GM18867 (cell line): ENCODE results near the gene B4GAT1.
"Not testable (repeated sequence)": the region's sequence is repeated elsewhere in the genome, so short reads cannot be mapped to it uniquely, and the experiment has no call there.

Experiments
- ATAC-seq: cut with Tn5 transposase; IDR thresholded peaks from one replicate; pipeline ENCODE4 v1.9.1; 2021; ENCODE audit warnings: mild to moderate bottlenecking, moderate library complexity; ENCODE audit not compliant: unreplicated experiment

B4GAT1 gene

DNA sequence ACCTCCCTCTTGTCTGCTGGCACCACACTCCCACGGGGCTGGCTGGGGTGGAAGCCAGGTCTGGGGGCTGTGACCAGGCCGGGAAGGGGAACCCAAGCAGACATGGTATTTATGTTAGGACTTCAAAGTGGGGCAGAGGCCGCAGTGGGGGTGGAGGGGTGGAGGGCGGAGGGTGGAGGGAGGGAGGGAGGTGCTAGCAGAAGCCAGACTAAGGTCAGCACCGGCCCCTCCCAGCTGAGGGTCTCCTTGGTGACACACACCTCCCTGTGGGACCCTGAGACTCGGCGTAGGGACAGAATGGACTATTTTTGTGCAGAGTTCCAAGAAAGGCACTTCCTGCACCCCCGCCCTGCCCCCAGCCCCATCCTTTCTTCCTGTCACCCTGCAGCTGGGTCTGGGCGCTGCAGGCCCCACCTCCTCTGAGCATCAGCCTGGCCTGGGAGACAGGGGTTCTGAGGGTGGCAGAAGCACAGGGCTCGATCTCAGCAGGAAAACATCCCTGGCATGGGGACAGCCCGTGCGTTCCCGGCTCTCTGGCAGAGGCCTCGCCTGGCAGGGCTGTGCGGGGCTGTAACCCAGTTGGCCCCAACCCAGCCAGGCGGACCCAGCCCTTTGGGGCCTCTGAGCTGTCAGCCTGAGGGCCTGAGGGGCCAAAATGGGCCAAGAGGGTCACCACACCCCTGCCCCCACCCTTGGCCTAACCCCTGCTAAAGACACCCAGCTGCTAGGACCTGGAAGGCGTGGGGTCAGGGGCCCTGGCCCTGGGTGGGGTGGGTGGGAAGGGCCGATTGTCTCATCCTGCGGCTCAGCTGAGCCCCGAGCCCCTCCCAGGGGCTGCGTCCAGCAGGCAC, 20.9 kb downstream of the B4GAT1 start:
- no peak for ATAC-seq

DNA sequence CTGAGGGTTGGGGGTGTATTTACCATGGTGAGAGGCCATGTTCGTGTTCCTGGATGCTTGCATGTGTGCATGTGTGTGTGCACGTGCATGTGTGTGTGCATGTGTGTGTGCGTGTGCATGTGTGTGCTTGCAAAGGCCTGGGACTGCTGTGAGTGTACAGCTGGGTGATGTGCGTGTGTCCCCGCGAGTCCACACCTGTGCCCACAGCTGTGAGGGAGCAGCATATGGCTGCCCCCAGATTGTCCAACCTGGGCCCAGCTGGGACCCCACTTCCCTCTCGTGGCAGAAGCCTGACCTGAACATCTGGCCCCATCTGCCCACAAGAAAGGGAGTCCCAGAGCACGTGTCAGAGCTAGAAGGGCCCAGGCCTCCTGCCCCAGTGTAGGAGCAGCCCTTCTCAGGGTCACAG, 22.2 kb downstream of the B4GAT1 start:
- no peak for ATAC-seq

GRCh38 chr11:66324664-66325063, 22.8 kb downstream of the B4GAT1 start:
- ATAC-seq: no peak

GRCh38 chr11:66323684-66324083, 23.7 kb downstream of the B4GAT1 start:
- ATAC-seq: no peak

DNA sequence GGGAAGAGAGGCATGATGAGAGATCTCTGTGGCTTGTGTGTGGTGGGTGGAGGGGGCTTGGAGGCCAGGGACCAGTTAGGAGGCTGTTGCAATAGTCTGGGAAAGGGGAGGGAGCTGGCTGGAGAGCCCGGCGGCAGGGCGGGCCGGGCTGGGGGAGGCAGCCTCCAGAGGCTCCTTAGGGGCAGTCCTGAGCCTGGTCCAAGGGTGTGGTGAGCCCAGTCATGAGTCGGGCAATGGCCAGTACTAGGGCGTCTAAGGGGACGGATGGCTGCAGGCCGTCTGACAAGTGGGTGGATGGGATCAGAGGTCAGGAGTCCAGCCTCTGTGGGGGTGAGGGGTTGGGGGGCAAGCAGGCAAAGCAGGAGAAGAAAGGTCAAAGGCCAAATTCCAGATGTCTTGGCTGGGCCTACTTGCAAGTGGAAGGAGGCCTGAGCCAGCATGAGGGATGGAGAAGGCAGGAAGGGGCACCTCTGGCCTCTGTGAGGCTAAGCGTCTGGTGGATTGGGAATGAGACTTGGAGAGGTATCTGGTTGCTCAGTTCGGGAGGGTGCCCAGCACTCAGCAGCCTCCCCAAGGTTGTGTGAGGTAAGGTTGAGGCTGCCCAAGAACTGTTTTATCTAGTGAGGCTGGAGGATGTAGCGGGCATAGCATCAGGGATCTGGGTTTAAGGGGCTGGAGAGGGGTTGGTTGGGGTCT, 24.5 kb downstream of the B4GAT1 start:
- no peak for ATAC-seq

- ATAC-seq: no peak
These were observed 25.8 kb downstream of the B4GAT1 start for GRCh38 chr11:66321606-66322005.

GRCh38 chr11:66320748-66321147, 26.7 kb downstream of the B4GAT1 start:
- ATAC-seq: not testable (repeated sequence)

- ATAC-seq: not testable (repeated sequence)
These were observed 27.1 kb downstream of the B4GAT1 start for GRCh38 chr11:66320289-66320688.

DNA sequence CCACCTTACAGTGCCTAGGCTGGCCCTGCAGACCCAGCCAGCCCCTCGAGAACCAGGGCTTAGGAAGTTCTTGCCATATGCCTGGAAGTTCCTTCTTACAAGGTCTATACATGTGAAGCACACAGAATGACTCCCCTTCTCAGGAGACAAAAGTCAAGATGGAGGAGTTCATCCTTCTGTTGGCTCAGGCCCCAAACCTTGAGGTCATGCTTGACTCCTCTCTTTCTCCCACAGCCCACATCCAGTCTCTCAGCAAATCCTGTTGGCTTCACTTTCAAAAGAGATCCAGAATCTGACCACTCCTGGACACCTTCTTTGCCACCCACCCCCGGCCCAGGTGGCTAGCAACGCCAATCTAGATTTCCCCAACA, 28.8 kb downstream of the B4GAT1 start:
- ATAC-seq: no peak

DNA sequence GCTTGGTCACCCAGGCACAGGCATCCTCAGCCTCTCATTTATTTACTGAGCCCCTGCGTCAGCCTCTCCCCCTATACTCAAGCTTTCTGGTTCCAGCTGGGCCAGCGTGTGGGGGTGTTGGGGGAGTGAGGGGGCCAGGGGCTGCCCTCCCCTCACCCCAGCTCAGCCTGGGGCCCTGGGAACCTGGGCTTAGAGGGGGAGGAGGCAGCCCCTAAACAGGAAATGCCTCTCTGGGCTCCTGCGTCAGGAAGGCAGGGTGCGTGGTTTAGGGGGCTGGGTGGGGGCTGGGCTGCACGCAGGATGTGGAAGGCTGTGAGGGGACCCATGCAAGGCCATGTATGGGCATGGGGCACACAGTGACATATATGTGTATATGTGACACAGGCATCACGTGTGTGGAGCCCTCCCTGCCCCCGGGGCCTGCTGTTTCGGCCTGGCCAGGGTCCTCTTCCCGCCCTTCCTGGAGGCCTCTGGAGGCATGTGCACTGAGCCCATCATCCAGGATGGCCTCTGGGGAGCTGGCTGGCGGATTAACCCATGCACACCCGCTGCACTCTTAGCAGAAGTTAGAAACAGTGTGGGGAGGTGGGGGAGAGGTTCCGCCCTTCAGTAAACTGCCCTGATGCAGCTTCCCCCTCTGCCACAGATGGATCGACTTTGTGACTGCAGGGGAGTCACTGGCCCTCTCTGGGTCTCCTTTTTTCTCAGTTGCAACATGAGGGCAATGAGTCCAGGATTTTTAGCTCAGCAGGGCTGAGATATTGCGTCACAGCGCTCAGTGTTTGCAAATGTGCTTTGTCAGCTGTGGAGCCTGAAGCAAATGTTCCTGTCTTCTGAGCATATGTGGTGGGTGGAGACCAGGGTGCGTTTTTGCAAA, 29.5 kb downstream of the B4GAT1 start:
- no peak for ATAC-seq

GRCh38 chr11:66317322-66317722, 30.1 kb downstream of the B4GAT1 start:
- no peak for ATAC-seq

DNA sequence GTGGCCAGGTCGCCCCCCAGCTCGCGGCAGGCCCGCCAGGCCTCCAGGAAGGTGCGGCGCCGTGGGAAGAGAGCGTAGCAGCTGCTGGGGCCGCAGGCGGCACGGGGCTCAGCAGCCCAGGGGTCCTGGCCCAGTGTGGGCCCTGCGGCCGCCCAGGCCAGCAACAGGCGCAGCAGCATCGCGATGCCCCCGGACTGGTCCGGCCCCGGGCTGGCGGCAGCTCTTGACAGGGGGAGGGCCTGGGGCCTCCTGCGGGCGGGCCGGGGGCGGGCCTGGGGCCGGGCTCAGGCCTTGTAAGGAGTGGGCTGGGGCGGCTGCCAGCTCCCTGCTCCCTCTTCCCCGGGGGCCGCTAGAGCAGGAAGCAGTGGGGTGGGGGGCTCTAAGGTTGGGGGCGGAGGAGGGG, 30.6 kb downstream of the B4GAT1 start, which contains the start of gene CD248:
CD248 (minus strand) TSS at position 196 of the 403 bp plus-strand sequence; CDS start at position 179, 17 bp downstream.
- ATAC-seq: no peak

- no peak for ATAC-seq
These were observed 31.3 kb downstream of the B4GAT1 start for GRCh38 chr11:66315921-66316811.

DNA sequence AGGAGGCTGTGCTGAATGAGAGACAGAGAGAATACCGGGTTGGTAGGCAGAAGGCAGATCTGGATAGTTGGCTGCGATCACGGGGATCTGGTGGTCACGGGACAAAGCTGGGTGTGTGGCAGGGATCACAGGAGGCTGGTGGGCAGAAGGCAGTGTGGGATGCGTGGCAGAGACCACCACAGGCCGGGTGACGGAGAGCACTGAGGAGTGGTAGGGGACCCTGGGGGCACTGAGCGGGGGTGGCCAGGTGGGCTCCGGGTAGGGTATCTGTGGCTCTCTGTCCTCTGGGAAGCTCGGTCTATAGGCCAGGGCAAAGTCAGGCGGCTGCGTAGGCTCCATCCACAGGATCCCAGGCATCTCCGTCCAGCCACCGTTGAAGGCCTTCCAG, 31.9 kb downstream of the B4GAT1 start:
- ATAC-seq: no peak

GRCh38 chr11:66314561-66315497, 32.6 kb downstream of the B4GAT1 start:
- no peak for ATAC-seq

GRCh38 chr11:66314186-66314501, 33.3 kb downstream of the B4GAT1 start:
- no peak for ATAC-seq

- no peak for ATAC-seq
These were observed 33.9 kb downstream of the B4GAT1 start for GRCh38 chr11:66313321-66314185.

DNA sequence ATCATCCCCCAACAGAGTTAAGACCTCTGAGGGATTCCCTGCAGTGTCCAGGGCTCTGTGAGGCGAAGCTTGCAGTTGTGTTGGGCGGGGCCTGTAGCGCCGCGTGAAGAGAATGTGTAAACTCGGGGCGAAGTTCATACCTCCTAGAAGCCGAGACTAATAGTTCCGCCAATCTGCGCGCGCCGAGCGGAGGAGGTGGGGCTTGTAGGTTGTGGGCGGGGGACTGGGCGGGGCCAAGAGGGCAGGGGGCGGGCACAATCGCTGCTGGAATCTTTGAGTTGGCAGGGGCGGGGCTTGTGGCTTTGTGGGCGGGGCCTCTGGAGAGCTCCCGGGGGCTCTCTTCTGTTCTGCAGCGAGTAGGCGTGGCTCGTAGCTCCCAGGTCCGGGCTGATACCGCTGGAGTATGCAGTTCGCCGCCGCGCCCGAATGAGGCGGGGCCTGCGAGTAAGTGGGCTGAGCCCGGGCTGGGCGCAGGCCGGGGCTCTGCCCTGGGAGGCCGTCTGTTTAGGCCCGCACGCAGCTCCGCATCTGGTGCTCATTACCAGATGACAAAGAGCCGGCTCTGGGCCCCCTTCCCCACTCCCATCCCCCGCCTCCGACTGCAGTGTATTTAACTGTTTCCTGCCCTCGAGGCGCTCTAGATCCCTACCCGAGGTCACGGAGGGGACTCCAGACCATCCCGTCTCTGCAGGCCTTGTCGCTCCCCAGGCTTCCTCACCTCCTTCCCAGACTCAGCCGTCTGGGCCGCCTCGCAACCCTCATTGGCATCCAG, 34.7 kb downstream of the B4GAT1 start:
- ATAC-seq: peak; percentile 52
